GDM1 (cell line): ENCODE results near the gene CSRNP2.
A peak's percentile ranks its signal among the peaks of the same experiment; 100 is the strongest.
"Not testable (repeated sequence)": the region's sequence is repeated elsewhere in the genome, so short reads cannot be mapped to it uniquely, and the experiment has no call there.

Experiments
- DNase-seq: peaks from one replicate; lab custom pipeline; 2025; lab: John Stamatoyannopoulos, UW

Gene CSRNP2

GRCh38 chr12:51027342-51027835, 56.0 kb downstream of the CSRNP2 start:
- DNase-seq = no peak

- DNase-seq = peak; percentile 87
Observed at GRCh38 chr12:51025836-51026638, 57.4 kb downstream of the CSRNP2 start, which contains the start of gene SLC11A2. Gene SLC11A2 (minus strand): TSS chr12:51026384. CDS start chr12:51010728, 15,656 bp downstream.

GRCh38 chr12:51025338-51025835, 58.0 kb downstream of the CSRNP2 start:
- no peak for DNase-seq

GRCh38 chr12:51023625-51024382, 59.6 kb downstream of the CSRNP2 start:
- no peak for DNase-seq

- DNase-seq = no peak
Observed at GRCh38 chr12:51021694-51022093, 61.7 kb downstream of the CSRNP2 start.

GRCh38 chr12:51020448-51021182, 62.8 kb downstream of the CSRNP2 start:
- no peak for DNase-seq

- DNase-seq = no peak
Observed at GRCh38 chr12:51019927-51020326, 63.5 kb downstream of the CSRNP2 start.

- no peak for DNase-seq
Observed at GRCh38 chr12:51018956-51019355, 64.4 kb downstream of the CSRNP2 start.

GRCh38 chr12:51017452-51017851, 65.9 kb downstream of the CSRNP2 start:
- no peak for DNase-seq

- DNase-seq = not testable (repeated sequence)
Observed at GRCh38 chr12:51014467-51014866, 68.9 kb downstream of the CSRNP2 start.

- DNase-seq = no peak
Observed at GRCh38 chr12:51013441-51013840, 70.0 kb downstream of the CSRNP2 start.

- no peak for DNase-seq
Observed at GRCh38 chr12:51012570-51013236, 70.7 kb downstream of the CSRNP2 start.

- no peak for DNase-seq
Observed at GRCh38 chr12:51011955-51012354, 71.4 kb downstream of the CSRNP2 start.
